Mesothelial cell of epicardium (in vitro differentiated cells): ENCODE results near the gene MAML2. TPM values are rescaled to one million over a fixed set of nuclear protein-coding genes. Genes with fewer than 3 reads are reported as not detected.
"Not testable (repeated sequence)": the region's sequence is repeated elsewhere in the genome, so short reads cannot be mapped to it uniquely, and the experiment has no call there.

Source experiments
- DNase-seq, 2 experiments: peaks; one replicate each; pipeline ENCODE4 v3.0.0; 2021; ENCODE audit warnings: low spot score in 2 of 2; ENCODE audit not compliant: unreplicated experiment in 2 of 2
- H3K27ac Mint-ChIP-seq: 2 replicates; pipeline ENCODE4 v1.8.0; 2021; ENCODE audit warnings: mixed read lengths
- H3K27me3 Mint-ChIP-seq: 2 replicates; pipeline ENCODE4 v1.8.0; 2021; ENCODE audit warnings: low read depth, mixed read lengths
- H3K36me3 Mint-ChIP-seq: 2 replicates; pipeline ENCODE4 v1.8.0; 2021; ENCODE audit warnings: mixed read lengths
- H3K4me1 Mint-ChIP-seq: 2 replicates; pipeline ENCODE4 v1.8.0; 2021; ENCODE audit warnings: mixed read lengths
- H3K4me3 Mint-ChIP-seq: 2 replicates; pipeline ENCODE4 v1.8.0; 2021; ENCODE audit warnings: mild to moderate bottlenecking, moderate library complexity, mixed read lengths
- H3K9me3 Mint-ChIP-seq: 2 replicates; pipeline ENCODE4 v1.8.0; 2021; ENCODE audit warnings: mixed read lengths
- total RNA-seq: library from RNA; stranded (reverse); gene quantifications from 3 replicates; pipeline ENCODE4 v1.2.1, GENCODE V29; 2021
- TF ChIP-seq, protein P1 (sequence below): fragments of 200-600 bp; sonication (generic); IDR thresholded peaks from one replicate; pipeline ENCODE4 v1.5.0; 2021; ENCODE audit warnings: antibody characterized with exemption; ENCODE audit not compliant: unreplicated experiment

The MAML2 gene
- total RNA-seq, 1 donor from 2014 or later, result 38.3 TPM

DNA sequence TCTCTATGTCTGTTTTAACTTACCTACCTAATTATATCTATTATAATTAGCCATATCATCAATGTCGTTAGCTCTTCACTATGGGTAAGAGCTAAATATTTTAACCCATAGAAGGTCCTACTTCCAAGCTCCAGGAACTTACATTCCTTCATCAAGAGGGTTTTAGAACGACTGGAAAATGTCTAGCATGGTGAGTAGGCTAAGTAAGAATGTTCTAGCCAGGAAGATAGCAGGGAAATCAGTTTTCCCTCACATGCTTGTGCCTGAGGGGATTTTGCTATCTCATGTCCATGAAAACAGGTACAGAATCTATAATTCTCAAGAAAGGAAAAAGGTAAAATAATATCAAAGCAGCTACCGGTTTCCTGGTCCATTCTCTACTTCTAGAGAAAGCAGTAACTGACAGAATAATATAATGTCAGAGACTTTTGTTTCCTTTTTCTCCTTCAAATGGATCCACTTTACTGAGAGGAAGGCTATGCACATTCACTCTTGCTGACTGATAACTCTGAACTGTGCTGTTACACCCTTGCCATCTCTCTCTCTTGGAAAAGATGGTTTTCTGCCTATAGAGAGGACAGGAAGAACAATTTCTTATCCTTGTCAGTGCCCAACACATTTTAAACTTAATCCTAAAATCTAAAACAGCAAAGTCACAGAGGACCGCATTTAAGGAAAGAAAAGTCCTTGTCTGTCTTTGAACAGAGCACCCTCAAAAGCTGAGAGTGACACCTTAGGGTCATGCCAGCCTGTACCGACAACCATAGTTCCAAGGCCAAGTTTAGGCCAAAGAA, 67.0 kb downstream of the MAML2 start:
- Mint-ChIP-seq H3K36me3 (peaks cover 10% of the 10 kb centered on the region), H3K4me1 (peaks cover 67% of the 10 kb centered on the region), H3K9me3 (peaks cover 8% of the 10 kb centered on the region), H3K27me3 (no peaks in the 10 kb centered on the region), H3K4me3 (no peak overlapping the region), H3K27ac (peak overlapping the region; percentile 97)
- TF ChIP-seq, protein P1, sequence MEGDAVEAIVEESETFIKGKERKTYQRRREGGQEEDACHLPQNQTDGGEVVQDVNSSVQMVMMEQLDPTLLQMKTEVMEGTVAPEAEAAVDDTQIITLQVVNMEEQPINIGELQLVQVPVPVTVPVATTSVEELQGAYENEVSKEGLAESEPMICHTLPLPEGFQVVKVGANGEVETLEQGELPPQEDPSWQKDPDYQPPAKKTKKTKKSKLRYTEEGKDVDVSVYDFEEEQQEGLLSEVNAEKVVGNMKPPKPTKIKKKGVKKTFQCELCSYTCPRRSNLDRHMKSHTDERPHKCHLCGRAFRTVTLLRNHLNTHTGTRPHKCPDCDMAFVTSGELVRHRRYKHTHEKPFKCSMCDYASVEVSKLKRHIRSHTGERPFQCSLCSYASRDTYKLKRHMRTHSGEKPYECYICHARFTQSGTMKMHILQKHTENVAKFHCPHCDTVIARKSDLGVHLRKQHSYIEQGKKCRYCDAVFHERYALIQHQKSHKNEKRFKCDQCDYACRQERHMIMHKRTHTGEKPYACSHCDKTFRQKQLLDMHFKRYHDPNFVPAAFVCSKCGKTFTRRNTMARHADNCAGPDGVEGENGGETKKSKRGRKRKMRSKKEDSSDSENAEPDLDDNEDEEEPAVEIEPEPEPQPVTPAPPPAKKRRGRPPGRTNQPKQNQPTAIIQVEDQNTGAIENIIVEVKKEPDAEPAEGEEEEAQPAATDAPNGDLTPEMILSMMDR, result no peak
- no peak for DNase-seq

- Mint-ChIP-seq H3K27ac (peak overlapping the region; percentile 97), H3K4me1 (peaks cover 47% of the 10 kb centered on the region), H3K4me3 (no peak overlapping the region), H3K27me3 (no peaks in the 10 kb centered on the region), H3K36me3 (peaks cover 31% of the 10 kb centered on the region), H3K9me3 (peaks cover 21% of the 10 kb centered on the region)
- no peak for DNase-seq
- TF ChIP-seq, protein P1, result no peak
Measured at GRCh38 chr11:96273507-96273906, 69.5 kb downstream of the MAML2 start.

- no peaks in the 10 kb centered on the region for H3K27me3 Mint-ChIP-seq
- H3K36me3 Mint-ChIP-seq, result peaks cover 34% of the 10 kb centered on the region
- TF ChIP-seq, protein P1, result no peak
- peak overlapping the region; percentile 49 for H3K4me3 Mint-ChIP-seq
- H3K9me3 Mint-ChIP-seq, result peaks cover 22% of the 10 kb centered on the region
- DNase-seq, result no peak
- peak overlapping the region; percentile 97 for H3K27ac Mint-ChIP-seq
- H3K4me1 Mint-ChIP-seq, result peaks cover 39% of the 10 kb centered on the region
Measured at GRCh38 chr11:96272529-96273222, 70.3 kb downstream of the MAML2 start.

- TF ChIP-seq, protein P1, result no peak
- peak overlapping the region; percentile 97 for H3K27ac Mint-ChIP-seq
- no peaks in the 10 kb centered on the region for H3K27me3 Mint-ChIP-seq
- no peak for DNase-seq
- H3K36me3 Mint-ChIP-seq, result peaks cover 37% of the 10 kb centered on the region
- no peak overlapping the region for H3K4me3 Mint-ChIP-seq
- peaks cover 44% of the 10 kb centered on the region for H3K4me1 Mint-ChIP-seq
- peaks cover 22% of the 10 kb centered on the region for H3K9me3 Mint-ChIP-seq
Measured at GRCh38 chr11:96271777-96272176, 71.2 kb downstream of the MAML2 start.

- H3K36me3 Mint-ChIP-seq, result peaks cover 37% of the 10 kb centered on the region
- not testable (repeated sequence) for H3K4me3 Mint-ChIP-seq, DNase-seq, H3K27me3 Mint-ChIP-seq
- peaks cover 40% of the 10 kb centered on the region for H3K4me1 Mint-ChIP-seq
- peak overlapping the region; percentile 97 for H3K27ac Mint-ChIP-seq
- peaks cover 22% of the 10 kb centered on the region for H3K9me3 Mint-ChIP-seq
Measured at GRCh38 chr11:96271352-96271751, 71.6 kb downstream of the MAML2 start.

DNA sequence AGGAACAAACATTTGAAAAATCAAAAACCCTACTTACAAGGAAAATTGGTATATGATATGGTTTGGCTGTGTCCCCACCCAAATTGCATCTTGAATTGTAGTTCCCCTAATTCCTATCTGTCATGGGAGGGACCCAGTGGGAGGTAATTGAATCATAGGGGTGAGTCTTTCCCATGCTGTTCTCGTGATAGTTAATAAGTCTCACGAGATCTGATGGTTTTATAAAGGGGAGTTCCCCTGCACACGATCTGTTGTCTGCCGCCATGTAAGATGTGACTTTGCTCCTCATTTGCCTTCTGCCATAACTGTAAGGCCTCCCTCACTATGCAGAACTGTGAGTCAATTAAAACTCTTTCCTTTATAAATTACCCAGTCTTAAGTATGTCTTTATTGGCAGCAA, 74.5 kb downstream of the MAML2 start:
- peak overlapping the region; percentile 45 for H3K27ac Mint-ChIP-seq
- not testable (repeated sequence) for H3K27me3 Mint-ChIP-seq, DNase-seq, H3K4me3 Mint-ChIP-seq
- peaks cover 37% of the 10 kb centered on the region for H3K36me3 Mint-ChIP-seq
- H3K9me3 Mint-ChIP-seq, result peaks cover 22% of the 10 kb centered on the region
- peaks cover 47% of the 10 kb centered on the region for H3K4me1 Mint-ChIP-seq
